Endothelial cell of umbilical vein (primary cell): ENCODE measurements around the gene ACYP2. TPM values are rescaled to one million over a fixed set of nuclear protein-coding genes. Genes with fewer than 3 reads are reported as not detected.

Source experiments
- BruUV-seq: library from RNA; stranded (reverse); fragments of 400-500 nt; replicated peaks from 2 replicates; lab custom pipeline; 2021; lab: Mats Ljungman, UMichigan
- CTCF ChIA-PET: fragments of 300-600, 350-600 bp; sonication (Branson Sonifier 250); formaldehyde crosslinking; loops from one replicate; lab custom pipeline; 2021; ENCODE audit warnings: antibody characterized with exemption, inconsistent platforms; lab: Charles Lee
- POLR2A ChIA-PET: fragments of 300-600, 350-600 bp; sonication (Branson Sonifier 250); formaldehyde crosslinking; loops from one replicate; lab custom pipeline; 2021; ENCODE audit warnings: antibody characterized with exemption, inconsistent platforms; lab: Charles Lee
- DNase-seq: peaks from one replicate; pipeline ENCODE4 v3.0.0-alpha.2; 2011; ENCODE audit warnings: low read depth, low spot score
- FAIRE-seq: peaks from 2 replicates; lab custom pipeline; 2011; peaks lifted over from hg19 to GRCh38; lab: Jason Lieb, UNC
- H2AFZ ChIP-seq: 2 replicates; pipeline ENCODE4 v1.6.0; 2012; ENCODE audit warnings: low read depth, low read length, control low read depth, inconsistent platforms
- H3K27ac ChIP-seq: 2 replicates; pipeline ENCODE4 v1.5.1; 2011; ENCODE audit warnings: low read depth, mild to moderate bottlenecking, control low read depth, low read length, moderate library complexity; ENCODE audit not compliant: insufficient read depth
- H3K27me3 ChIP-seq, 2 experiments: 2 replicates each; pipeline versions ENCODE4 v1.6.0 to v1.6.1; 2011; ENCODE audit warnings: low read length in 2 of 2, mixed read lengths in 1 of 2; ENCODE audit not compliant: control insufficient read depth in 2 of 2, insufficient read depth in 2 of 2
- H3K36me3 ChIP-seq, 2 experiments: 2 replicates in 1 of 2; 3 replicates in 1 of 2; pipeline ENCODE4 v1.5.1; 2011; ENCODE audit warnings: low read length in 2 of 2, mild to moderate bottlenecking in 1 of 2, moderate library complexity in 1 of 2; ENCODE audit not compliant: control insufficient read depth in 2 of 2, insufficient read depth in 2 of 2; ENCODE audit errors: extremely low read depth in 1 of 2
- H3K4me1 ChIP-seq: 3 replicates; pipeline ENCODE4 v1.5.1; 2011; ENCODE audit warnings: mild to moderate bottlenecking, low read length; ENCODE audit not compliant: control insufficient read depth, insufficient read depth; ENCODE audit errors: extremely low read depth
- H3K4me2 ChIP-seq: 2 replicates; pipeline ENCODE4 v1.6.1; 2011; ENCODE audit warnings: low read length, control low read depth, mixed read lengths; ENCODE audit not compliant: insufficient read depth
- H3K4me3 ChIP-seq, 3 experiments: fragments of 200-600 bp in 1 of 3; sonication (generic), shearing (Covaris generic) in 1 of 3; replicated peaks in 1 of 3; 2 replicates each; pipeline ENCODE4 v1.5.1; 2011 to 2016; ENCODE audit warnings: control low read depth in 3 of 3, low read length in 3 of 3, mild to moderate bottlenecking in 2 of 3, inconsistent platforms in 1 of 3, low read depth in 1 of 3, moderate library complexity in 1 of 3; ENCODE audit not compliant: insufficient read depth in 1 of 3
- H3K79me2 ChIP-seq: 2 replicates; pipeline ENCODE4 v1.6.0; 2012; ENCODE audit warnings: low read length, inconsistent platforms; ENCODE audit not compliant: control insufficient read depth, insufficient read depth
- H3K9ac ChIP-seq: replicated peaks from 2 replicates; pipeline ENCODE3; 2011; ENCODE audit warnings: low read length, control low read depth; ENCODE audit not compliant: insufficient read depth; ENCODE audit errors: extremely low read depth
- H3K9me1 ChIP-seq: replicated peaks from 3 replicates; pipeline ENCODE4 v1.6.0; 2011; ENCODE audit warnings: mild to moderate bottlenecking, low read length; ENCODE audit not compliant: control insufficient read depth, insufficient read depth; ENCODE audit errors: extremely low read depth
- H3K9me3 ChIP-seq: replicated peaks from 2 replicates; pipeline ENCODE4 v1.5.1; 2012; ENCODE audit warnings: low read length, inconsistent platforms; ENCODE audit not compliant: control insufficient read depth, insufficient read depth
- H4K20me1 ChIP-seq: replicated peaks from 2 replicates; pipeline ENCODE3; 2011; ENCODE audit warnings: mild to moderate bottlenecking, low read length; ENCODE audit not compliant: control insufficient read depth, insufficient read depth; ENCODE audit errors: extremely low read depth
- CTCF ChIP-seq, 2 donors: IDR thresholded peaks; 1 replicate in 1 of 2; 2 replicates in 1 of 2; pipeline ENCODE4 v1.5.1; 2011; ENCODE audit warnings: low read length in 2 of 2, mild to moderate bottlenecking in 2 of 2, moderate library complexity in 2 of 2, control low read depth in 1 of 2, inconsistent platforms in 1 of 2, low read depth in 1 of 2; ENCODE audit not compliant: insufficient read depth in 1 of 2; ENCODE audit errors: extremely low read depth in 1 of 2
- GATA2 ChIP-seq: IDR thresholded peaks from 2 replicates; pipeline ENCODE4 v1.7.0; 2011; ENCODE audit warnings: low read depth, mild to moderate bottlenecking, moderate library complexity, mixed read lengths, low read length; ENCODE audit not compliant: insufficient read length, insufficient read depth
- JUN ChIP-seq: IDR thresholded peaks from 2 replicates; pipeline ENCODE4 v1.6.1; 2011; ENCODE audit warnings: borderline replicate concordance, low read depth; ENCODE audit not compliant: insufficient read length, insufficient read depth
- MAX ChIP-seq: IDR thresholded peaks from 2 replicates; pipeline ENCODE4 v1.6.1; 2011; ENCODE audit not compliant: insufficient read depth, insufficient read length
- POLR2A ChIP-seq: IDR thresholded peaks from 2 replicates; pipeline ENCODE4 v1.6.1; 2012; ENCODE audit warnings: low read depth, mild to moderate bottlenecking, control low read depth, low read length
- dilution Hi-C: fragments of 300-500 bp; cut with MboI; formaldehyde crosslinking; loops from one replicate; pipeline ENCODE4 v1.15.0; 2019; ENCODE audit warnings: low sequenced_read_pairs; ENCODE audit not compliant: extremely low pct_ligation_motif_present
- intact Hi-C: fragments of 100-400 bp; cut with micrococcal nuclease; formaldehyde crosslinking; loops from one replicate; pipeline ENCODE4 v1.10.0; 2022
- polyA plus RNA-seq, 4 experiments: library from polyadenylated mRNA; depleted of rRNA in 3 of 4; stranded (reverse) in 3 of 4; unstranded in 1 of 4; fragments of >200 nt; gene quantifications; 2 replicates each; pipeline versions ENCODE4 v1.2.1 to v1.2.3, GENCODE V29; 2011 to 2012; ENCODE audit warnings: missing spikeins in 1 of 4
- total RNA-seq: library from RNA; stranded (reverse); gene quantifications from 2 replicates; pipeline ENCODE4 v1.2.3, GENCODE V29; 2021

ACYP2 gene
- total and polyA plus RNA-seq, 2 donors (not counting 3 experiments of a cell fraction or from before 2014, with no cell fraction given) = 3.9 to 7.9 TPM

- Histone ChIP-seq H3K4me1 (no peaks in the 10 kb centered on the region), H3K27me3 (no peaks in the 10 kb centered on the region), H3K9me3 (no peaks in the 10 kb centered on the region), H3K9ac (no peak overlapping the region), H3K79me2 (no peaks in the 10 kb centered on the region), H3K4me3 (no peak overlapping the region), H3K9me1 (no peaks in the 10 kb centered on the region), H3K36me3 (no peaks in the 10 kb centered on the region), H4K20me1 (no peaks in the 10 kb centered on the region), H3K4me2 (no peak overlapping the region), H2AFZ (no peak overlapping the region), H3K27ac (no peak overlapping the region)
- BruUV-seq = no TSS peak
- POLR2A ChIA-PET = no interaction called here
- DNase-seq (no peak), FAIRE-seq (no peak)
- CTCF ChIA-PET = interaction anchor here (0.9 to 1.2 kb wide), 2 partner anchors 13 to 290 kb away, joined by 3 read pairs; no protein-coding TSS in a partner anchor
- TF ChIP-seq MAX = no peak
- TF ChIP-seq CTCF (IDR thresholded peaks at IDR 0.05; ENCODE audit: extremely low read depth in 1 of 2, insufficient read depth in 1 of 2, low read depth in 1 of 2, low read length in 2 of 2) = no peak
- no peak for TF ChIP-seq JUN
- no peak for TF ChIP-seq GATA2
- dilution Hi-C loops = no loop called here
- intact Hi-C loops = no loop called here
Measured at GRCh38 chr2:54213082-54213481, 97.7 kb downstream of the ACYP2 start.

- Histone ChIP-seq H3K4me2 (no peak overlapping the region), H3K9ac (no peak overlapping the region), H3K9me1 (no peaks in the 10 kb centered on the region), H3K79me2 (no peaks in the 10 kb centered on the region), H3K36me3 (no peaks in the 10 kb centered on the region), H3K4me3 (no peak overlapping the region), H2AFZ (no peak overlapping the region), H3K9me3 (no peaks in the 10 kb centered on the region), H4K20me1 (no peaks in the 10 kb centered on the region), H3K27ac (no peak overlapping the region), H3K27me3 (no peaks in the 10 kb centered on the region), H3K4me1 (peaks cover 8% of the 10 kb centered on the region)
- ChIA-PET CTCF (no interaction called here), POLR2A (no interaction called here)
- dilution Hi-C loops = no loop called here
- DNase-seq (no peak), FAIRE-seq (no peak)
- no TSS peak for BruUV-seq
- intact Hi-C loops = loop anchor here (5.0 kb wide), 1 partner anchor 73 kb away; no protein-coding TSS in a partner anchor
- TF ChIP-seq POLR2A = no peak
- no peak for TF ChIP-seq GATA2
Measured at GRCh38 chr2:54224997-54225396, 109.6 kb downstream of the ACYP2 start.
